Activated CD4-positive, alpha-beta T cell treated with anti-CD3 and anti-CD28 coated beads, Interleukin-2, amount 10 ng/mL, durations not matched to agents 7 days and 5 days (primary cell): ENCODE data around the gene HBP1. TPM values are rescaled to one million over a fixed set of nuclear protein-coding genes. Genes with fewer than 3 reads are reported as not detected.
"Not testable (repeated sequence)": the region's sequence is repeated elsewhere in the genome, so short reads cannot be mapped to it uniquely, and the experiment has no call there.

Source experiments
- CTCF ChIA-PET: fragments of 350-600 bp; sonication (Branson Sonifier 250); formaldehyde crosslinking; loops from one replicate; lab custom pipeline; 2021; ENCODE audit warnings: antibody characterized with exemption; lab: Charles Lee
- POLR2A ChIA-PET: fragments of 350-600 bp; sonication (Branson Sonifier 250); formaldehyde crosslinking; loops from one replicate; lab custom pipeline; 2021; ENCODE audit warnings: antibody characterized with exemption; lab: Charles Lee
- DNase-seq: peaks from one replicate; pipeline ENCODE4 v3.0.0-alpha.2; 2020
- H3K27ac Mint-ChIP-seq: one replicate; pipeline ENCODE4 v1.8.0; 2021; ENCODE audit warnings: mild to moderate bottlenecking, moderate library complexity, mixed read lengths
- H3K27me3 Mint-ChIP-seq: one replicate; pipeline ENCODE4 v1.8.0; 2021; ENCODE audit warnings: mixed read lengths
- H3K36me3 Mint-ChIP-seq: one replicate; pipeline ENCODE4 v1.8.0; 2021; ENCODE audit warnings: low read depth, mixed read lengths
- H3K4me1 Mint-ChIP-seq: one replicate; pipeline ENCODE4 v1.8.0; 2021; ENCODE audit warnings: mixed read lengths
- H3K4me3 Mint-ChIP-seq: one replicate; pipeline ENCODE4 v1.8.0; 2021; ENCODE audit warnings: mild to moderate bottlenecking, moderate library complexity, mixed read lengths
- H3K9me3 Mint-ChIP-seq: one replicate; pipeline ENCODE4 v1.8.0; 2021; ENCODE audit warnings: mixed read lengths
- total RNA-seq, 2 experiments: library from RNA; stranded (reverse); gene quantifications; one replicate each; pipeline ENCODE4 v1.2.3, GENCODE V29; 2021

Gene HBP1
- total RNA-seq, 2 experiments from 2014 or later, result 34.4 to 34.8 TPM

DNA sequence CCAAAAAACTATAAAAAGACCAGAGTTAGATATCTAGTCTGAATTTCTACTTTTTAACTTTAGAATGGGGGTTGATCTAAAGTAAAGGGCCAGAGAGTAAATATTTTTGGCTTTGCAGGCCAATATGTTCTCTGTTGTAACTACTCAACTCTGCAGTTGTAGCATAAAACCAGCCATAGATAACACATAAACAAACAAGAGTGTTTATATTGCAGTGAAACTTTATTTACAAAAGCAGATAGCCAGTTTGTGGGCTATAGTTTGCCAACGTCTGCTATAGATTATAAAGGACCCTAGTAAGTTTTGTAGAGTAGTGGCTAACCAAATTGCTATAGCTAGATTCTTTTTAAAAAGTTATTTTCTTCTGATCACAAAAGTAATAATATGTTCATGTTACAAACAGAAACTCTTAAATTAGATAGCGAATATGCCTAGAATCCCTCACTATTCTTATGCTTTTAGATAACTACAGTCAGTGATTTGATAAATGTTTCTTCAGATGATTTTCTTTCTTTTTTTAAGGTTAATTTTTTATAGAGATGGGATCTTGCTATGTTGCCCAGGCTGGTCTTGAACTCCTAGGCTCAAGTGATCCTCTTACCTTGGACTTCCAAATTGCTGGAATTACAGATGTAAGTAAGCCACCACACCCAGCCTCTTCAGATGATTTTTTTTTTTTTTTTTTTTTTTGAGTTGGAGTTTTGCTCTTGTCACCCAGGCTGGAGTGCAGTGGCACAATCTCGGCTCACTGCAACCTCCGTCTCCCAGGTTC, 23.6 kb upstream of the HBP1 start:
- Mint-ChIP-seq H3K9me3 (no peaks in the 10 kb centered on the region), H3K27me3 (no peaks in the 10 kb centered on the region), H3K27ac (no peak overlapping the region), H3K4me3 (no peak overlapping the region), H3K4me1 (peaks cover 5% of the 10 kb centered on the region), H3K36me3 (no peaks in the 10 kb centered on the region)
- CTCF ChIA-PET, result no interaction called here
- no peak for DNase-seq
- POLR2A ChIA-PET, result no interaction called here

DNA sequence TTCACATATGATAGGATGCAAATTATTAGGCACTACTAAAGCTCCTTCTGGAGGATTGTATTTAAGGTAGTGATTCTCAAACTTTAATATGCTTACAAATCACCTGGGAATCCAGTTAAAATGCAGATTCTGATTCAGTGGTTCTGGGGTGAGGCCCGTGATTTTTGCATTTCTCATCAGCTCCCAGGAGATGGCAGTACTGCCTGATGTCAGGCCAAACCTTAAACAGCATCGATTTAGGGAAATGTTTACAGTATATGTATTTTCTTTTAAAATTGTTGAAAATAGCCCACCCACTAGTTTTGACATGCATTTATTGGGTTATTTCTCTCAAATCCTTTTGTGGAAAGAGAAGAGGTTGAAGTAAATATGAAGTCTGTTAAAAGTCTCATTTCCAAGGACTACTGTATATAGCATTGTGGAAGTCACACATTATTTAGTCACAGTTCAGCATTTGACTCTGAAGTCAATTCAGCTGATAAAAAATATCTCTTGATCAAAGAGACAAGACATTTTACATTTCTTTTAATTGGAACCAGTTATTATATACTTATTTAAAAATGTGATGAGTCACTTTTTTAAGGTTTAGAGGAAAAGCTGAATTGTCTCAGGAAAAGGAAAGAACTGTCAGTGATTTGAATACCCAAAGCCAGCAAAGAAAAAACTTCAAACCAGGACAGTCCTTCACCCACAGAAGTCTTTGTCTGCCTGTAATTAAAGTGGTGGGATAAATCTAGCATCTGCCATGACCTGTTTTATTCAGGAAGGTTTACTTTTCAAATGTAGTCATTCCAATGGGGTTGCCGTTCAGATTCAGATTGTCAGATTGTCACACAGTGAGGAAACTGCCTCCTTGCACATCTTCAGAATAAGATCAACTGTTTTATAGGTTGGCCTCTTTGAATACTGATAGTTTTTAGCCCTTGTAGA, 21.1 kb upstream of the HBP1 start:
- POLR2A ChIA-PET, result no interaction called here
- Mint-ChIP-seq H3K36me3 (no peaks in the 10 kb centered on the region), H3K4me1 (peaks cover 5% of the 10 kb centered on the region), H3K4me3 (no peak overlapping the region), H3K27me3 (no peaks in the 10 kb centered on the region), H3K27ac (no peak overlapping the region), H3K9me3 (no peaks in the 10 kb centered on the region)
- CTCF ChIA-PET, result interaction anchor here (0.8 to 2.3 kb wide), 10 partner anchors 9 to 732 kb away, joined by 3 to 7 read pairs (median 3); no protein-coding TSS in a partner anchor
- peak; percentile 48 for DNase-seq

DNA sequence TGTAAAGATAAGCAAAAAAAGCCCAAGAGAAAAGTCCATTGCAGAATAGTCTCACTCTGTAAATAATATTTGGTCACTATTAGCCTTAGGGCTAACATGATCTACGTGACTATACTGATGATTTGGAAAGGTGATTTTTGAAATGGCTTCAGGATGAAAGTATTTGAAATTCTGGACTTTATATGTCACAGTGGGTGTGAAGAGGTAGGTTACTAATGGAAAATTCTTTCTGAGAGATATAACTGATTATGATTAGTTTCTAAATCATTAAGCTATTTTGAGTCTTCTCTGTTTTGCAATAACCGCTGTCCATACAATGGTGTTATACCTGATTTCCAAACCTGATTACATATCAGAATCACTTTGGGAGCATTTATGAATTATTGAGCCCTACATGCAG, 20.1 kb upstream of the HBP1 start:
- no peak overlapping the region for H3K27ac Mint-ChIP-seq
- ChIA-PET CTCF (interaction anchor here (0.6 to 2.3 kb wide), 2 partner anchors 262 to 355 kb away, joined by 4 to 7 read pairs; no protein-coding TSS in a partner anchor), POLR2A (no interaction called here)
- no peaks in the 10 kb centered on the region for H3K27me3 Mint-ChIP-seq
- no peaks in the 10 kb centered on the region for H3K9me3 Mint-ChIP-seq
- H3K36me3 Mint-ChIP-seq, result no peaks in the 10 kb centered on the region
- DNase-seq, result no peak
- no peak overlapping the region for H3K4me3 Mint-ChIP-seq
- peaks cover 5% of the 10 kb centered on the region for H3K4me1 Mint-ChIP-seq

DNA sequence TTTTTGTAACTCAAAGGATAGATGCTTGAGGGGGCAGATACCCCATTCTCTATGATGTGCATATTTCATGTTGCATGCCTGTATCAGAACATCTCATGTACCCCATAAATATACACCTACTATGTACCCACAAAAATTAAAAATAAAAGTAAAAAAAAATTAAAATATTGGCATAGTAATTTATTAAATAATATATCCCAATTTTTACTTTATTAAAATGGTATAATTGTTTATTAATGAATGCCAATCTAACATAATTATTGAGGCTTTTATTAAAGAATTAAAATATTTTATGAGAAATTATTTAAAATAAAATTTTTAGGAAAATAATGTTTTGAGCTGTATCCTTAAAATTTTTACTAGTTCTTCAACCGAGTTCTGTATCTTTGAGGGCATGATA, 18.9 kb upstream of the HBP1 start:
- H3K4me3 Mint-ChIP-seq, result no peak overlapping the region
- CTCF ChIA-PET, result interaction anchor here (0.8 to 1.1 kb wide), 2 partner anchors 13 to 20 kb away, joined by 3 to 5 read pairs; partner anchors contain the start of gene HBP1
- H3K36me3 Mint-ChIP-seq, result no peaks in the 10 kb centered on the region
- no peak for DNase-seq
- no peaks in the 10 kb centered on the region for H3K9me3 Mint-ChIP-seq
- H3K4me1 Mint-ChIP-seq, result peaks cover 5% of the 10 kb centered on the region
- no peak overlapping the region for H3K27ac Mint-ChIP-seq
- H3K27me3 Mint-ChIP-seq, result no peaks in the 10 kb centered on the region
- POLR2A ChIA-PET, result no interaction called here

DNA sequence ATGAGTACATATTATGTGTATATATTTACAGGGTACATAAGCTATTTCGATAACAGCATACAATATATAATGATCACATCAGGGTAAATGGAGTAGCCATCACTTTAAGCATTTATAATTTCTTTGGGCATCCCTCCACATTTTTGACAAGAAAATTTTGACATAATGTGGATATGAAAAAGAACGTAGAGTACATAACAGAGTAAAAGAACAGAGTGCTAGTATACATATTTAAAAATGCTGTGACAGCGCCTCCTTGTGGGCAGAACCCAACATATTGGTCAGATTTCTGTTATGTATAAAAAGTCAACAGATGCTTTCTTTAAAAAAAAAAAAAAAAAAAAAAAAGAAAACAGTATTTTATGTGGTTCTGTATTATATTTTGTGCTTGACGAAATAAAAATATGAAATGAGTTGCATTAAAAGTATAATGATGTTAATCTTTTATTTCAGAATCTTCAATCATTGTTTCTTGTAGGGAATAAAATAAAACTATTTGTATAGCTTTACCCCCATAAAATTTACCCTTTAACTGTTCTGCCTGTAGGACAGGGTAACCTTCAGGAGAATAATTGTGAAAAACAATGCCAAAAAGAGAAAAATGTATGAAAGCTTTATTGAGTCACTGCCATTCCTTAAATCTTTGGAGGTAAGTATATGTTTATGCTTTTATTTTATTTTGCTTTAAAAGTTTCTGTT, 18.3 kb upstream of the HBP1 start:
- H3K27ac Mint-ChIP-seq, result no peak overlapping the region
- H3K4me1 Mint-ChIP-seq, result peaks cover 5% of the 10 kb centered on the region
- H3K9me3 Mint-ChIP-seq, result no peaks in the 10 kb centered on the region
- no peak overlapping the region for H3K4me3 Mint-ChIP-seq
- ChIA-PET POLR2A (interaction anchor here (0.6 kb wide), 1 partner anchor 148 kb away, joined by 10 read pairs; no protein-coding TSS in a partner anchor), CTCF (interaction anchor here (0.6 to 1.1 kb wide), 5 partner anchors 12 to 390 kb away, joined by 3 to 5 read pairs (median 4); partner anchors contain the start of gene HBP1)
- H3K36me3 Mint-ChIP-seq, result no peaks in the 10 kb centered on the region
- H3K27me3 Mint-ChIP-seq, result no peaks in the 10 kb centered on the region
- DNase-seq, result peak; percentile 84

DNA sequence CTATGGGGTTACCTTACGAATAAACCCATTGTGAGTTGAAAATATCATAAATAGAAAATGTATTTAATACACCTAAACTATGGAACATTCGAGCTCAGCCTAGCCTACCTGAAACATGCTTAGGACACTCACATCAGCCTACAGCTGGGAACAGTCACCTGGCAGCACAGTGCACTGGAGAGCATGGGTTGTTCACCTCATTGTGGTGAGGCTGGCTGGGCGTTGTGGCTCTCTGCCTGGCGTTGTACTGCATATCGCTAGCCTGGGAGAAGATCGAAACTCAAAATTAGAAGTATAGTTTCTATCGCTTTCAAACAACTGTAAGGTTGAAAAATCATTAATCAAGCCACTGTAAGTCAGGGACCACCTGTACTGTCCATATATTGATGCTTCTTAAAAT, 17.3 kb upstream of the HBP1 start:
- Mint-ChIP-seq H3K9me3 (no peaks in the 10 kb centered on the region), H3K27ac (no peak overlapping the region), H3K36me3 (no peaks in the 10 kb centered on the region), H3K4me1 (peaks cover 5% of the 10 kb centered on the region), H3K4me3 (no peak overlapping the region), H3K27me3 (no peaks in the 10 kb centered on the region)
- POLR2A ChIA-PET, result no interaction called here
- no peak for DNase-seq
- CTCF ChIA-PET, result interaction anchor here (1.2 kb wide), 1 partner anchor 15 kb away, joined by 3 read pairs; no protein-coding TSS in a partner anchor

DNA sequence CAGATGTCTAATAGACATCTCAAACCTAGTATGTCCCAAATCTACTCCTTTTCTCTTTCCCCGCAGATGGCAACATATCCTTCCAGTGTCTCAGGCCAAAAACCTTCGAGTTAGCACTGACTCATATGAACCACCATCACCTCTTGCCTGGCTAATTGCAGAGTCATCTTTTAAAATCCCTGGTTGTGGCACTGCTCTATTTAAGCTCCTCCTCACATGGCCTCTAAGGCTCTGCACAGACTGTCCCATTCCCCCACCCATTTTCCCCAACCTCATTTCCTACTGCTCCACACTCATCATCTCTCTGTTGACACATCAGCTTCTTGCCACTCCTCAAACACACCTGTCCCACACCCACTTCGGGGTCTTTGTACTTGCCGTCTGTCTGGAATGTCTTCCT, 16.8 kb upstream of the HBP1 start:
- no peak overlapping the region for H3K27ac Mint-ChIP-seq
- H3K9me3 Mint-ChIP-seq, result no peaks in the 10 kb centered on the region

DNA sequence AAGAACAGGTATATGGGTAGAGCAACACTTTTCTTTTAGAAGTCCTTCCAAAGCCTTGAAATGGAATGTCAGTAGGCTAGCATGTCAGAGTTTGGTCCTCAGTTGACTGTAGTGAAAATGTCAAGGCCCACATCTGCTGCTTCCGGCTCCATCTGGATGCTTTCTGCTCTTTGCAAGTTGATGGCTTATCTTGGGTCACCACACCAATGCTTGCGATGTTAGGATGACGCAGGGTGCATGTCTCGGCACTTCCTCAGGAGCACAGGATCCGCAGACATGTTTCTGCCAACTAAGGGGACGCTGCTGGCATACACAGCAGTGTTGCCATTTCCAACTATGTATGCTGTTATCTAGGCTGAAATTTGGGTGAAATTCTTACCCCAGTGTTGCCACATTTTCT, 14.0 kb upstream of the HBP1 start:
- H3K27ac Mint-ChIP-seq, result no peak overlapping the region
- H3K9me3 Mint-ChIP-seq, result no peaks in the 10 kb centered on the region
- CTCF ChIA-PET, result no interaction called here
- no peak overlapping the region for H3K4me3 Mint-ChIP-seq
- H3K36me3 Mint-ChIP-seq, result no peaks in the 10 kb centered on the region
- POLR2A ChIA-PET, result no interaction called here
- H3K4me1 Mint-ChIP-seq, result no peaks in the 10 kb centered on the region
- no peak for DNase-seq
- peaks cover 2% of the 10 kb centered on the region for H3K27me3 Mint-ChIP-seq

More for the DNA sequence above, 16.8 kb upstream of the HBP1 start:
- ChIA-PET POLR2A (no interaction called here), CTCF (interaction anchor here (0.7 to 1.2 kb wide), 2 partner anchors 14 to 416 kb away, joined by 3 read pairs; no protein-coding TSS in a partner anchor)
- H3K4me3 Mint-ChIP-seq, result no peak overlapping the region
- no peak for DNase-seq
- H3K36me3 Mint-ChIP-seq, result no peaks in the 10 kb centered on the region
- H3K27me3 Mint-ChIP-seq, result no peaks in the 10 kb centered on the region
- H3K4me1 Mint-ChIP-seq, result peaks cover 5% of the 10 kb centered on the region

DNA sequence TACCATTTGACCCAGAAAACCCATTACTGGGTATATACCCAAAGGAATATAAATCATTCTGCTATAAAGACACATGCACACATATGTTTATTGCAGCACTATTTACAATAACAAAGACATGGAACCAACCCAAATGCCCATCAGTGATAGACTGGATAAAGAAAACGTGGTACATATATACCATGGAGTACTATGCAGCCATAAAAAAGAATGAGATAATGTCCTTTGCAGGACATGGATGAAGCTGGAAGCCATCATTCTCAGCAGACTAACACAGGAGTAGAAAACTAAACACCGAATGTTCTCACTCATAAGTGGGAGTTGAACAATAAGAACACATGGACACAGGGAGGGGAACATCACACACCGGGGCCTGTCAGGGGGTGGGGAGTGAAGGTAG, 13.1 kb upstream of the HBP1 start:
- H3K4me1 Mint-ChIP-seq, H3K9me3 Mint-ChIP-seq, DNase-seq, H3K27me3 Mint-ChIP-seq, H3K36me3 Mint-ChIP-seq, CTCF ChIA-PET, H3K27ac Mint-ChIP-seq, H3K4me3 Mint-ChIP-seq, POLR2A ChIA-PET: not testable (repeated sequence)

DNA sequence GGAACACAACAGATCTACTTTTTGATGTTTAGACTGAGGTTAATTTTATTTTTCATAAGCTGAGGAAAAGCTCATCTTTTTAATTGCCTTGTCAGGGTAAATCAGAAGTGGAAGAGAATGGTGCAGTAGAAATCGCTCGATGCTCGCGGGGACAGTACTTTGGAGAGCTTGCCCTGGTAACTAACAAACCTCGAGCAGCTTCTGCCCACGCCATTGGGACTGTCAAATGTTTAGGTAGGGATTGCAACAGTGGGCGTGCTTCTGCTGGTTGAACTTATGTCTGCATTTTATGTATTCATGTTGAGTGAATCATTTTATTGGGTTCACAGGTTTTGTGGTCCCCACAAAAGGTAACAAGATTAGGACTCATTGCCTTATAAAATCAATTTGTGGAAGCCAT, 11.7 kb upstream of the HBP1 start:
- peaks cover 2% of the 10 kb centered on the region for H3K27me3 Mint-ChIP-seq
- POLR2A ChIA-PET, result no interaction called here
- DNase-seq, result no peak
- H3K27ac Mint-ChIP-seq, result no peak overlapping the region
- CTCF ChIA-PET, result interaction anchor here (1.1 kb wide), 1 partner anchor 441 kb away, joined by 3 read pairs; no protein-coding TSS in a partner anchor
- no peaks in the 10 kb centered on the region for H3K9me3 Mint-ChIP-seq
- H3K4me1 Mint-ChIP-seq, result no peaks in the 10 kb centered on the region
- no peaks in the 10 kb centered on the region for H3K36me3 Mint-ChIP-seq
- no peak overlapping the region for H3K4me3 Mint-ChIP-seq

DNA sequence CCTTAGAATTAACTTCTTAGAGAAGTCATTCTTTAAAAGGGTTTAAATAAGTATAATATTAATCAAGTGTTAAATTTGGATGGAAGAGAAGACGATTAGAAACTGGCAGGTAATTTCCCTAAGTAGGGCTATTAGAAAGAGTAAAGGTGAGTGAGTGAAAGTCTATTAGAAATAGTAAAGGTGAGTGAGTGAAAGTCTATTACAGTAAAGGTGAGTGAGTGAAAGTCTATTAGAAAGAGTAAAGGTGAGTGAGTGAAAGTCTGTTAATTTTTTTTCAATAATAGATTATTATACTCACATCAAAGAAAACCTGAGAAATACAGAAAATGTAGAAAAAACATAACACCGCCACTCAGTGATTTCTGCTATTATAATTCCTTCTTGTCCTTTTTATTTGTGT, 10.8 kb upstream of the HBP1 start:
- H3K36me3 Mint-ChIP-seq, result no peaks in the 10 kb centered on the region

DNA sequence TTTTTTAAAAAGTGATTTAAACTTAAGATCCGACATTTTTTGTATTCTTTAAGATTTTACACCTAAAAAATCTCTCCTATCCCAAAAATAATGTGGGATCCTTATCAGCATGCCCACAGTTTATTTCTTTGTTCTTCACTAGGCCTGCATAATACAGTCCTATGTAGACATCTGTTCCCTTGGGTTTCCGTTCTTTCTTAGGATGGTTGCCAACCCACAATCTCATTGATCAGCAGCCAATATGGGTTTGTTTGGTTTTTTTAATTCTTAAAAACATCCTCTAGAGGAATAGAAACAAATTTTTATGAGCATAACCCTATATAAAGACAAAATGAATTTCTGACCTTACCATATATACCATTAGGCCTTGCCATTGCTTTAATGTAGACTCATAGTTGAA, 8.4 kb upstream of the HBP1 start:
- H3K4me1 Mint-ChIP-seq, result no peaks in the 10 kb centered on the region
- H3K9me3 Mint-ChIP-seq, result no peaks in the 10 kb centered on the region
- H3K4me3 Mint-ChIP-seq, result no peak overlapping the region
- no peak overlapping the region for H3K27ac Mint-ChIP-seq
- DNase-seq, result no peak
- no peaks in the 10 kb centered on the region for H3K36me3 Mint-ChIP-seq
- POLR2A ChIA-PET, result no interaction called here
- peaks cover 8% of the 10 kb centered on the region for H3K27me3 Mint-ChIP-seq
- CTCF ChIA-PET, result no interaction called here

More for the DNA sequence above, 10.8 kb upstream of the HBP1 start:
- CTCF ChIA-PET, result no interaction called here
- POLR2A ChIA-PET, result no interaction called here
- Mint-ChIP-seq H3K27ac (no peak overlapping the region), H3K4me1 (no peaks in the 10 kb centered on the region), H3K27me3 (peaks cover 2% of the 10 kb centered on the region), H3K9me3 (no peaks in the 10 kb centered on the region), H3K4me3 (no peak overlapping the region)
- no peak for DNase-seq
